GOT3 (cell line): ENCODE measurements around the gene RPL5.
"Not testable (repeated sequence)": the region's sequence is repeated elsewhere in the genome, so short reads cannot be mapped to it uniquely, and the experiment has no call there.

Source experiments
- DNase-seq: peaks from one replicate; lab custom pipeline; 2025; ENCODE audit warnings: mixed read lengths; lab: John Stamatoyannopoulos, UW

RPL5 gene

DNA sequence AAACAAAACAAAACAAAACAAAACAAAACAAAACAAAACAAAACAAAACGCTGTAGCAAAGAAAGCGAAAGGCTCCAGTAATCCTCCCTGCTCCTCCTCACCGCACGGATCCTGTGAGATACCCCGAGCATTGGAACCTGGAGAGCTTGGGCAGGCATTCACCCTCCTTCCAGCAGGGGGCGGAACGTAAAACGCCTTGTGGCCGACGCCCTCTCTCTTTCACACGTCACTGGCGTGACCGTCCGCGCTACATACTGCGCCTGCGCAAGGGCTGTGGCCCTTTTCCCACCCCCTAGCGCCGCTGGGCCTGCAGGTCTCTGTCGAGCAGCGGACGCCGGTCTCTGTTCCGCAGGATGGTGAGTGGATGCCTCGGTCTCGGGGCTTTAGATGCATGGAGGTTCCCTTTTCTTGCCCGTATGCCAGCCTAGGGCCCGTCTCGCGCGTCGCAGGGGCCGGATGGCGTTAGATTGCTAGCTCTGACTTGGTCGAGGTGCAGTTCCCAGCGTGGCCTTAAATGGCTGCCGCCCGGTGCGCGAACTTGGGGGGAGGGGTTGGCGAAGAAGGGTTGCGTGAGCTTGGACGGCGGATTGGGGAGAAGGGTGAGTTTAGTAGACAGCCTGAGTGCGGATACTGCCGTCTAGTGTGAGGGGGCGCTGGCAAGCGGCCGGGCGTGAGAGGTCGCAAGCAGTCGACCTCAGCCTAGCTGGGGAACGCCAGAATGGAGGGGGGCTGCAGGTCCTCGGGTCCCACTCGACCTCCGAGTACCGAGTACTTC, at the start of gene RPL5:
Gene RPL5 (plus strand): TSS at position 279 of the 775 bp plus-strand sequence. CDS start 75 bp downstream, at position 354.
- DNase-seq: peak; percentile 57

DNA sequence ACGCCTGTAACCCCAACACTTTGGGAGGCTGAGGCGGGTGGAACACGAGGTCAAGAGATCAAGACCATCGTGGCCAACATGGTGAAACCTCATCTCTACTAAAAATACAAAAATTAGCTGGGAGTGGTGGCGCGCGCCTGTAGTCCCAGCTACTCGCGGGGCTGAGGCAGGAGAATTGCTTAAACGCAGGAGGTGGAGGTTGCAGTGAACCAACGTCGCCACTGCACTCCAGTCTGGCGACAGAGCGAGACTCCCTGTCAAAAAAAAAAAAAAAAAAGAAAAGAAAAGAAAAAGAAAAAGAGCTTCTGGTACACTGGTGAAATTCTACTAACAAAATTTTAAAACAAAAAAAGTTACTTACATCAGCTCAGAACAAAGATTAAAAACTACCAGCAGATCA, 48.3 kb upstream of the RPL5 start:
- DNase-seq: not testable (repeated sequence)

GRCh38 chr1:92784021-92784638, 47.7 kb upstream of the RPL5 start:
- no peak for DNase-seq

- DNase-seq: peak; percentile 57
These were observed 47.0 kb upstream of the RPL5 start, which contains the start of gene EVI5 for GRCh38 chr1:92784639-92785500. TSS of gene EVI5 (minus strand) at chr1:92785108. CDS start at chr1:92736546, 48,562 bp downstream.

DNA sequence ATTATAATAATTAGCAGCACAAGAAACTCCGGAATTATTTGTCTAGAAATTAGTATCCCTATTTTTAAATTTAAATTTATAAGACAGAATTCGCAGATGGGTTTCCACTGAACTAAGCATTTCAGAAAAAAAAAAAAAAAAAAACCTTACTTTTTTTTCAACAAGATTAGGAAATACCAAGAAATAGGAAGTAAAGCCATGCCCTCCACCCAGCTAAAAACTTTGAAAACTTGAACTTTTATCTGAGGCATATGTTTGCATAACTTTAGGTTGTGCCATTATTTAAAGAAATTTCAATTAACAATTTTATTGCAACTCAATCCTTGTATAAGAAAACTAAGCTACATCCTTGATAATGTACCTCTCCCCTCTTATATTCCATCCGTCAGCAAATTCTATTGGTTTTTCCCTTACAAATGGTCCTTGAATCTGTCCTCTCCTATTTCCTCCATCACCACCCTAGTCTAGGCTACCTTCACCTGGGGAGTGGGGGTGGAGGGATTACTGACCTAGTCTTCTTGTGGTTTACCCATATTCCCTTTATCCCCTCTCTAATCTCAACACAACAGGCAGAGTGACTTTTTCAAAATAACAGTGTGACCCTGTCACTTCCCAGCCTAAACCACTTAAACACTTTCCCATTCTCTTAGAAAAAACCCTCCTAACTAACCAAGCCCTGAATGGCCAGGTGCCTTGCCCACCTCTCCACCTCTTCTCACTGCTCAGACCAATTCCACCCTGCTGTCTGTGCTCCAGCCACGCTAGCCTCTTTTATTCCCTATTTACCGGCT, 45.5 kb upstream of the RPL5 start:
- no peak for DNase-seq

GRCh38 chr1:92790081-92790480, 41.8 kb upstream of the RPL5 start:
- no peak for DNase-seq

DNA sequence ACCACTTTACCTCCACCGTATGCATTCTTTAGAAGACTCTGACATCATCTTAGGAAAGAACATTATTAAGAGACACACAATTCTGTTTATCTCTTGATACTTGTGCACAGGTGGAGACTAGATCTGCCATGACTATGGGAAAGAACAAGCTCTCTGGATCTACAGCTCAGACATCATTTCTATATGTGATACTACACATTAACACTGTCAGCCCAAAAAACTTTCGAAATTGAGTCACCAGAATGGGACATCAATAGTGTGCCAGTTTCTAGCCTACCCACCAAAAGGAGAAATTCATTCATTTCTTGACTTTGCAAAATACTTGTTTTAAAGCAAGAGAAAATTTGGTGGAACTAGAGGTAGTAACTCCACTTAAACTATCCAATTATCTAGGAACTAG, 41.0 kb upstream of the RPL5 start:
- DNase-seq: no peak

DNA sequence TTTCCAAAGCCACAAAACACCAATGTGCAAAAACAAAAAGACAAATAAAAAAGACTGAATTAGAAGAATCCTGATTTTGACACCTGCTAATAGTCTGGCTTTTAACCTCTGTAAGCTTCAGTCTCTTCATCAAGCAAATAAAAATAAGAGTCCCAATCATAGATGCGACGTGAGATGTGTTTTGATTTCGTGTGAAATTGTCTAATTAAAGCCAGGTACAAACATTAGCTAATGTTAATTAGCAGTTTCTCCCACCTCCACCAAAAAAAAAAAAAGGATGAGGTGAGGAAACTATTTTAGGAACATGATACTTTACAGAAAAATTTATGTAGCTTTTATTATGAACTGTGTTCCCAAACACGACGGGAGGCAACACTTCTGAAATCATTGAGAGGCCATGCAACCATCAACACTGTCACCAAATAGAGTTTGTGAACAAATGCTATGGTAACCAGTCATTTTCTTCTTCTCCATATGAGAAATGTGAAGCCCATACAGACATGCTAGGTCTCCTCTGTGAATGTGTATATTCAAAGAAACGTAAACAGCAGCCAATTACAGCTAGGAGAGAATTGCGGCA, 40.3 kb upstream of the RPL5 start:
- DNase-seq: no peak

- no peak for DNase-seq
These were observed 39.5 kb upstream of the RPL5 start for GRCh38 chr1:92792340-92792782.

- no peak for DNase-seq
These were observed 36.7 kb upstream of the RPL5 start for GRCh38 chr1:92795166-92795565.

GRCh38 chr1:92797297-92797696, 34.5 kb upstream of the RPL5 start:
- no peak for DNase-seq

GRCh38 chr1:92797961-92798360, 33.9 kb upstream of the RPL5 start:
- no peak for DNase-seq

DNA sequence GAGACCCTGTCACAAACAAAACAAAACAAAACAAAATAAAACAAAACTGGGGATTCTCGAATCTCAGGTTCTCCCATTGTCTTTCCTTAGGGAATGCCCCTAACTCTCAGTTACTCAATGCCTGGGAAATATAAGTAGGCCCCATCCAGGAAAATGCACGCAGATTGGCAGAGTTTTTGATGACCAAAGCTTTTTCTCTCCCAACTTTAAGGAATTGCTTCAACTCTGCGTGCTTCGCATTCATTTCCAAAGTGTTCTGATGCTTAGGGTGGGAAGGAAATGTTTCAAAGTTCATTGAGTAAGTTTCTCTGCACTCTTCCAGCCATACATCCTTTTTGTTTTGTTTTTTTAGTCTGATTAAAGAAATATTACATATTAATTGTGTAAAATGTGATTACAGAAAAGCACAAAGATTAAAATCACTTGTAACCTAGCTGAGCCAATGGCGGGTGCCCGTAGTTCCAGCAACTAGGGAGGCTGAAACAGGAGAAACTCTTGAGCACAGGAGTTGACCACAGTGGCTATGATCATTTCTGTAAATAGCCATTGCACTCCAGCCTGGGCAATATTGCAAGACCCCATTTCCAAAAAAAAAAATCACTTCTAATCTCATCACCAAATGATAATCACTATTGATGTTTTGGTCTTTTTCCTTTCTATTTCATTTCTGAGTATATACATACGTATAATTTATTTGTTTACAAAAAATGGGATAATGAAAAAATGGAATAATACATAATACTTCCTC, 28.5 kb upstream of the RPL5 start:
- no peak for DNase-seq

- DNase-seq: no peak
These were observed 27.1 kb upstream of the RPL5 start for GRCh38 chr1:92804721-92805201.

- no peak for DNase-seq
These were observed 26.6 kb upstream of the RPL5 start for GRCh38 chr1:92805216-92805615.

- DNase-seq: no peak
These were observed 23.5 kb upstream of the RPL5 start for GRCh38 chr1:92808381-92808780.

DNA sequence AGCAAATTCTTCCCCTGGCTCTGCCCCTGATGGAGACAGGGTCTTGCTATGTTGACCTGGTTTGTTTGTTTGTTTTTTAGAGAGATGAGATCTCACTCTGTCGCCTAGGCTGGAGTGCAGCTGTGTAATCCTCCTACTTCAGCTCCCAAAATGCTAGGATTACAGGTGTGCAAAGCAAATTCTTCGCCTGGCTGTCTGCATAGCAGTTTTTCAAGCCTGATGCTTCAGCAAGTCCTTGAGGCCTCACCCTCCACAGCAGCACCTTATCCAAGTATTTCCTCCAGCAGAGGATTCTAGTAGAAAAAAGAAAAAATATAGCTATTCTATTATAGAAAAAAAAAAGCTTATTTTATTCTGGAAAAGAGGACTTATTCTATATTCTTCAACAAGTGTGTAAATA, 15.1 kb upstream of the RPL5 start:
- no peak for DNase-seq

DNA sequence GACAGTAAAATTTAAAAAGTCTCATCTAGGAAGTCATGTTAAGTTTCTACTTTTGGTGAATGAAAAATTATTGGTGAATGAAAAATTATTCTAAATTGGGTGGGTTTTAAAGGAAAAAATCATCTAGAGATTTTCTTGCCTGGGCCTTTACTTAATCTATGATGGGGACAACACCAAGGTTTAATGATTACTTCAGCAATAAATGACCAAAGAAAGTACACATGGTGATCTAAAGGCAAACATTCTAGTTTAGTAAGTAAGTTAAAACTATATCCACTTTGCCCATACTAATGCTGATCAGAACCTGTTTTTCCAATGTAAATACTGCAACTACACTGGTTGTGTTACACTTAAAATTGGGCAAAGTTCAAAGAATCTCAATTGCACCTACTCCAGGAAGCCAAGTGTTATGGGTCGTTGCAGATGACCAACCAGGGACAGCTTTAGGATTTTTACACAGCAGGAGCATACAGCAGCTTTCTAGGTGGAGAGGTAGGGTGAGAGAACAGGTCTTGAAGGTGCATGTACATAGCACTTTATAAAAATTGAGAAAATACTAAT, 14.6 kb upstream of the RPL5 start:
- no peak for DNase-seq

GRCh38 chr1:92817986-92818764, 13.7 kb upstream of the RPL5 start:
- no peak for DNase-seq
